Measurements from ENCODE around the gene LRRC55.

LRRC55 gene

DNA sequence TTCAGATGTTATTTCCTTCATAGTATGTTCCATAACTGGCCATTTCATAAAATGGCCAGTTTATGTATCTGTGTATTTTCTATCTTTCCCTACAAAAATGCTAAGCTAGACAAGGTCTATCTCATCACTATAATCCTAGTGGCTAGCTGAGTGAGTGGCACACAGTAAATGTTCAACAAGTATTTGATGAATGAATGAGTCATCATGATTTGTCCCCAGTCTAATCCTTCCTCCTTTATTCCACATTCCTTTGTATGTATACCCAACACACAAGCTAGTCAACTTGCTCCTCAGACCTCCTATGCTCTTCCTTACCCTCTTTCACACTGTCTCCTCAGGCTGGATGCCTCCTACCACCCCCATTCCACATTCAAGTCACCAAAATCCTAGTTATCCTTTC is 42.8 kb downstream of the LRRC55 start:
- Histone ChIP-seq H3K27ac (ENCODE audit: low read length) (no peak overlapping the region), H3K9me2 (replicated peaks; ENCODE audit: insufficient read depth, low read length) (no peaks in the 10 kb centered on the region), H3K4me1 (ENCODE audit: low read length) (no peaks in the 10 kb centered on the region), H4K20me1 (ENCODE audit: insufficient read depth, low read length) (no peaks in the 10 kb centered on the region), H3K79me2 (ENCODE audit: low read length) (no peaks in the 10 kb centered on the region), H3K4me2 (ENCODE audit: low read depth, low read length) (no peak overlapping the region), H3K9ac (ENCODE audit: low read length) (no peak overlapping the region), H3K27me3 (replicated peaks; ENCODE audit: insufficient read depth, low read length) (no peaks in the 10 kb centered on the region), H2AFZ (ENCODE audit: low read length) (no peak overlapping the region), H3K4me3 (ENCODE audit: low read length) (no peak overlapping the region), H3K36me3 (replicated peaks; ENCODE audit: insufficient read depth, low read length) (no peaks in the 10 kb centered on the region), H3F3A (ENCODE audit: insufficient read depth, low read length) (no peaks in the 10 kb centered on the region), H3K9me3 (replicated peaks; ENCODE audit: insufficient read depth, low read length) (no peaks in the 10 kb centered on the region)
- TF ChIP-seq EZH2 (optimal IDR thresholded peaks at IDR 0.05; ENCODE audit: low read depth, low read length) = no peak
- no peak for TF ChIP-seq CTCF (IDR thresholded peaks at IDR 0.05; ENCODE audit: low read length)
- no peak for TF ChIP-seq EZH2phosphoT487 (IDR thresholded peaks at IDR 0.05; ENCODE audit: low read length)
- no peak for DNase-seq

GRCh38 chr11:57228600-57228999 is 46.8 kb downstream of the LRRC55 start:
- TF ChIP-seq CTCF (IDR thresholded peaks at IDR 0.05; ENCODE audit: low read length) (no peak), EZH2phosphoT487 (IDR thresholded peaks at IDR 0.05; ENCODE audit: low read length) (no peak), EZH2 (optimal IDR thresholded peaks at IDR 0.05; ENCODE audit: low read depth, low read length) (no peak)
- H3F3A ChIP-seq (ENCODE audit: insufficient read depth, low read length) = no peaks in the 10 kb centered on the region
- no peaks in the 10 kb centered on the region for H3K36me3 ChIP-seq (replicated peaks; ENCODE audit: insufficient read depth, low read length)
- H3K9me3 ChIP-seq (replicated peaks; ENCODE audit: insufficient read depth, low read length) = no peaks in the 10 kb centered on the region
- no peak overlapping the region for H3K9ac ChIP-seq (ENCODE audit: low read length)
- H3K27ac ChIP-seq (ENCODE audit: low read length) = no peak overlapping the region
- H3K27me3 ChIP-seq (replicated peaks; ENCODE audit: insufficient read depth, low read length) = no peaks in the 10 kb centered on the region
- no peak overlapping the region for H3K4me2 ChIP-seq (ENCODE audit: low read depth, low read length)
- no peak overlapping the region for H2AFZ ChIP-seq (ENCODE audit: low read length)
- no peaks in the 10 kb centered on the region for H3K79me2 ChIP-seq (ENCODE audit: low read length)
- no peak for DNase-seq
- no peaks in the 10 kb centered on the region for H3K9me2 ChIP-seq (replicated peaks; ENCODE audit: insufficient read depth, low read length)
- H3K4me3 ChIP-seq (ENCODE audit: low read length) = no peak overlapping the region
- H4K20me1 ChIP-seq (ENCODE audit: insufficient read depth, low read length) = no peaks in the 10 kb centered on the region
- no peaks in the 10 kb centered on the region for H3K4me1 ChIP-seq (ENCODE audit: low read length)

DNA sequence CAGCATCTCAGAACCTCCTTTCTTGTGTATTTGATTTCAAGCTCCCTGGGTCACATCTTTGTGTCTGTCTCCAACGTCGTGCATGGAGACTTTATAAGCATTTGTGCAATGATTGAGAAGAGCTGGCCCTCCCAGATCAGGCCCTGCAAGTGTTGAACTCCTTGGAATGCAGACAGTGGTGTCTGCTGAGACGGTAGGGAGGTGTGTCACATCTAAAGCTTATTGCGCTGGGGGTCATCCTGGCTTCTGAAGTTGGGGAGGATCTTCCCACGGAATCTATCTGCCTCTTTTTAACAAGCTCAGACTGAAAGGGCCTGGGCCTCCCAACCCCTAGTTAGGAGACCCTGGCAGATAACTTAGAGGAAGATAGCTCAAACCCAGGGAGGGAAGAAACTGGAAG is 48.6 kb downstream of the LRRC55 start:
- H3K9ac ChIP-seq (ENCODE audit: low read length) = no peak overlapping the region
- no peaks in the 10 kb centered on the region for H3K27me3 ChIP-seq (replicated peaks; ENCODE audit: insufficient read depth, low read length)

More for the DNA sequence above, 48.6 kb downstream of the LRRC55 start:
- Histone ChIP-seq H3K27ac (ENCODE audit: low read length) (no peak overlapping the region), H3K36me3 (replicated peaks; ENCODE audit: insufficient read depth, low read length) (no peaks in the 10 kb centered on the region), H3K79me2 (ENCODE audit: low read length) (no peaks in the 10 kb centered on the region), H2AFZ (ENCODE audit: low read length) (no peak overlapping the region), H3K4me3 (ENCODE audit: low read length) (no peak overlapping the region), H3K4me1 (ENCODE audit: low read length) (no peaks in the 10 kb centered on the region), H3K9me3 (replicated peaks; ENCODE audit: insufficient read depth, low read length) (no peaks in the 10 kb centered on the region), H4K20me1 (ENCODE audit: insufficient read depth, low read length) (no peaks in the 10 kb centered on the region), H3K4me2 (ENCODE audit: low read depth, low read length) (no peak overlapping the region), H3F3A (ENCODE audit: insufficient read depth, low read length) (no peaks in the 10 kb centered on the region), H3K9me2 (replicated peaks; ENCODE audit: insufficient read depth, low read length) (no peaks in the 10 kb centered on the region)
- no peak for DNase-seq
- TF ChIP-seq EZH2 (optimal IDR thresholded peaks at IDR 0.05; ENCODE audit: low read depth, low read length) = no peak
- no peak for TF ChIP-seq CTCF (IDR thresholded peaks at IDR 0.05; ENCODE audit: low read length)
- no peak for TF ChIP-seq EZH2phosphoT487 (IDR thresholded peaks at IDR 0.05; ENCODE audit: low read length)

Data from MM.1S (cell line).